Measurements from ENCODE around the gene C1orf232. TPM values are rescaled to one million over a fixed set of nuclear protein-coding genes. Genes with fewer than 3 reads are reported as not detected.
A peak's percentile ranks its signal among the peaks of the same experiment; 100 is the strongest.

C1orf232 gene
- total and polyA plus RNA-seq, 2 of the 8 experiments (the other 6 are each of a cell fraction or from before 2014, with no cell fraction given): not detected

- TF ChIP-seq SRF (IDR thresholded peaks at IDR 0.05; ENCODE audit: low read depth, low read length): peak; percentile 64
- no peak for TF ChIP-seq RNF2 (IDR thresholded peaks at IDR 0.05; ENCODE audit: borderline replicate concordance, low read depth, low read length, missing control alignments, poor library complexity, severe bottlenecking)
- TF ChIP-seq TAF7 (optimal IDR thresholded peaks at IDR 0.05; ENCODE audit: borderline replicate concordance, low read depth, low read length): peak; percentile 68
- TF ChIP-seq BRCA1 (IDR thresholded peaks at IDR 0.05; ENCODE audit: low read depth, low read length): peak; percentile 67
- no peak for TF ChIP-seq TCF12 (IDR thresholded peaks at IDR 0.05; ENCODE audit: low read depth, low read length)
- TF ChIP-seq SP1 (IDR thresholded peaks at IDR 0.05; ENCODE audit: low read depth, low read length): peak; percentile 18; the same call in 1 of the 2 replicates
- TF ChIP-seq HDAC2 (IDR thresholded peaks at IDR 0.05; ENCODE audit: borderline replicate concordance in 1 of 2, low read depth in 2 of 2, low read length in 2 of 2): peak in 1 of 2 experiments; percentile 69; a peak in 1 of 4 replicates
- TF ChIP-seq EGR1 (IDR thresholded peaks at IDR 0.05; ENCODE audit: borderline replicate concordance, low read depth, low read length): no peak
- TF ChIP-seq CTCF (IDR thresholded peaks at IDR 0.05; ENCODE audit: control extremely low read depth in 1 of 3, insufficient read depth in 1 of 3, low read depth in 1 of 3, low read length in 3 of 3): peak in 2 of 3 experiments; percentile 84 to 96; a peak in 3 of 4 replicates
- no peak for TF ChIP-seq SIX5 (IDR thresholded peaks at IDR 0.05; ENCODE audit: low read depth, low read length)
- TF ChIP-seq NRF1 (IDR thresholded peaks at IDR 0.05; ENCODE audit: low read depth, low read length): no peak
- peak; percentile 89 for TF ChIP-seq POLR2AphosphoS5 (IDR thresholded peaks at IDR 0.05; ENCODE audit: low read depth, low read length)
- peak; percentile 85 for TF ChIP-seq SP4 (IDR thresholded peaks at IDR 0.05; ENCODE audit: low read length)
- TF ChIP-seq TEAD4 (IDR thresholded peaks at IDR 0.05; ENCODE audit: low read depth, low read length): no peak
- no peak for TF ChIP-seq FOSL1 (IDR thresholded peaks at IDR 0.05; ENCODE audit: insufficient read depth, low read depth, low read length)
- TF ChIP-seq ZNF274 (IDR thresholded peaks at IDR 0.05; ENCODE audit: borderline replicate concordance, extremely low read depth, low read length): no peak
- peak; percentile 17 to 41; a peak in 2 of 4 replicates for TF ChIP-seq RAD21 (IDR thresholded peaks at IDR 0.05 in 1 of 2, conservative IDR thresholded peaks at IDR 0.05 in 1 of 2; ENCODE audit: low read depth in 2 of 2, low read length in 2 of 2)
- TF ChIP-seq KDM4A (IDR thresholded peaks at IDR 0.05; ENCODE audit: low read depth, low read length, severe bottlenecking): peak; percentile 93
- TF ChIP-seq GABPA (IDR thresholded peaks at IDR 0.05; ENCODE audit: borderline replicate concordance, insufficient read depth, low read length): peak; percentile 81; the same call in 1 of the 2 replicates
- peak; percentile 99 for TF ChIP-seq JUND (IDR thresholded peaks at IDR 0.05; ENCODE audit: low read length)
- TF ChIP-seq ASH2L (IDR thresholded peaks at IDR 0.05; ENCODE audit: low read length): peak; percentile 92
These were observed 1.1 kb upstream of the C1orf232 start, which contains the start of gene ZNF593 (continued) for GRCh38 chr1:26169669-26170471.

Data from H1 (cell line).